ENCODE results near the gene CT83. TPM values are rescaled to one million over a fixed set of nuclear protein-coding genes. Genes with fewer than 3 reads are reported as not detected.

The CT83 gene
- total and polyA plus RNA-seq, 2 of the 4 experiments (the other 2 are of a cell fraction): not detected

GRCh38 chrX:116413273-116413672, 49.5 kb downstream of the CT83 start:
- WGBS, 2 experiments (ENCODE audit: extremely low coverage in 2 of 2, insufficient read length in 1 of 2): no CpG with 5 or more reads among the region's 1 CpG
- Histone ChIP-seq H2BK120ac (ENCODE audit: low read depth, low read length) (no peak overlapping the region), H3K56ac (ENCODE audit: extremely low read depth, insufficient read depth, low read length) (no peak overlapping the region), H3K9me3 (ENCODE audit: control insufficient read depth, insufficient read depth, low read length) (0 out of 2 replicates have a peak, but pooled peaks cover 2% of the 10 kb centered on the region), H3K4me1 (ENCODE audit: control insufficient read depth, insufficient read depth, low read length) (no peaks in the 10 kb centered on the region), H2BK15ac (ENCODE audit: low read depth, low read length) (no peak overlapping the region), H4K8ac (ENCODE audit: low read depth in 2 of 2, low read length in 2 of 2) (no peak overlapping the region), H3K9ac (ENCODE audit: low read depth, low read length) (no peak overlapping the region), H3K79me1 (ENCODE audit: low read depth in 1 of 2, low read length in 2 of 2) (no peaks in the 10 kb centered on the region), H3K18ac (ENCODE audit: low read depth, low read length) (no peak overlapping the region), H4K91ac (ENCODE audit: insufficient read depth, low read depth, low read length) (no peak overlapping the region), H4K5ac (ENCODE audit: low read depth, low read length) (no peak overlapping the region), H2AK9ac (replicated peaks; ENCODE audit: low read depth, low read length, poor library complexity) (no peak overlapping the region), H2BK20ac (ENCODE audit: low read depth, low read length) (no peak overlapping the region), H3K4me3 (ENCODE audit: insufficient read depth, low read depth, low read length) (no peak overlapping the region), H3K36me3 (ENCODE audit: control insufficient read depth, insufficient read depth, low read length) (no peaks in the 10 kb centered on the region), H4K20me1 (ENCODE audit: insufficient read depth, low read length) (no peaks in the 10 kb centered on the region), H2AFZ (replicated peaks; ENCODE audit: low read length, poor library complexity) (no peak overlapping the region), H3K27ac (ENCODE audit: insufficient read depth, low read length) (no peak overlapping the region), H2BK5ac (ENCODE audit: low read depth, low read length, poor library complexity, severe bottlenecking) (no peak overlapping the region), H3K9me1 (ENCODE audit: insufficient read depth, low read length) (no peaks in the 10 kb centered on the region), H3K4me2 (ENCODE audit: low read depth, low read length) (no peak overlapping the region), H3K27me3 (ENCODE audit: control insufficient read depth, insufficient read depth, low read length) (no peaks in the 10 kb centered on the region), H3K23ac (ENCODE audit: low read depth, low read length) (no peak overlapping the region), H3K14ac (replicated peaks; ENCODE audit: low read depth, low read length) (no peak overlapping the region), H2AK5ac (ENCODE audit: low read depth, low read length) (no peak overlapping the region), H3K4ac (ENCODE audit: low read depth, low read length) (no peak overlapping the region)
- intact Hi-C loops (cut with micrococcal nuclease) (no loop called here), dilution Hi-C loops (cut with HindIII; ENCODE audit: low sequenced_read_pairs, unreplicated experiment) (no loop called here), in situ Hi-C loops (cut with MboI; ENCODE audit: low sequenced_read_pairs) (no loop called here)
- CTCF ChIA-PET: interaction anchor here (0.7 kb wide), 1 partner anchor 22 kb away, joined by 3 read pairs; no protein-coding TSS in a partner anchor
- DNase-seq (no peak), ATAC-seq (ENCODE audit: low read depth) (no peak)
- POLR2A ChIA-PET (ENCODE audit: unreplicated experiment): no interaction called here
- TF ChIP-seq RAD21 (IDR thresholded peaks at IDR 0.05; ENCODE audit: low read length) (no peak), RFX5 (IDR thresholded peaks at IDR 0.05; ENCODE audit: low read depth, low read length) (no peak), SMC3 (IDR thresholded peaks at IDR 0.05; ENCODE audit: low read depth, low read length) (no peak), RCOR1 (IDR thresholded peaks at IDR 0.05; ENCODE audit: insufficient replicate concordance, low read length) (no peak), BHLHE40 (IDR thresholded peaks at IDR 0.05; ENCODE audit: low read depth, low read length) (no peak), CHD1 (IDR thresholded peaks at IDR 0.05; ENCODE audit: low read depth, low read length) (no peak), CEBPB (IDR thresholded peaks at IDR 0.05; ENCODE audit: low read depth, low read length) (no peak), MXI1 (IDR thresholded peaks at IDR 0.05; ENCODE audit: borderline replicate concordance, low read depth, low read length) (no peak), MAFK (IDR thresholded peaks at IDR 0.05; ENCODE audit: low read depth, low read length) (no peak), NFE2L2 (IDR thresholded peaks at IDR 0.05; ENCODE audit: low read depth, low read length) (no peak), USF2 (IDR thresholded peaks at IDR 0.05; ENCODE audit: low read depth, low read length) (no peak), FOS (IDR thresholded peaks at IDR 0.05; ENCODE audit: low read depth, low read length) (no peak), POLR2A (IDR thresholded peaks at IDR 0.05; ENCODE audit: low read depth, low read length) (no peak), MAZ (IDR thresholded peaks at IDR 0.05; ENCODE audit: borderline replicate concordance, low read depth, low read length) (no peak)
- TF ChIP-seq, protein P1, sequence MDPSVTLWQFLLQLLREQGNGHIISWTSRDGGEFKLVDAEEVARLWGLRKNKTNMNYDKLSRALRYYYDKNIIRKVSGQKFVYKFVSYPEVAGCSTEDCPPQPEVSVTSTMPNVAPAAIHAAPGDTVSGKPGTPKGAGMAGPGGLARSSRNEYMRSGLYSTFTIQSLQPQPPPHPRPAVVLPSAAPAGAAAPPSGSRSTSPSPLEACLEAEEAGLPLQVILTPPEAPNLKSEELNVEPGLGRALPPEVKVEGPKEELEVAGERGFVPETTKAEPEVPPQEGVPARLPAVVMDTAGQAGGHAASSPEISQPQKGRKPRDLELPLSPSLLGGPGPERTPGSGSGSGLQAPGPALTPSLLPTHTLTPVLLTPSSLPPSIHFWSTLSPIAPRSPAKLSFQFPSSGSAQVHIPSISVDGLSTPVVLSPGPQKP (IDR thresholded peaks at IDR 0.05; ENCODE audit: borderline replicate concordance, low read depth, low read length): no peak
- TF ChIP-seq, protein P2, sequence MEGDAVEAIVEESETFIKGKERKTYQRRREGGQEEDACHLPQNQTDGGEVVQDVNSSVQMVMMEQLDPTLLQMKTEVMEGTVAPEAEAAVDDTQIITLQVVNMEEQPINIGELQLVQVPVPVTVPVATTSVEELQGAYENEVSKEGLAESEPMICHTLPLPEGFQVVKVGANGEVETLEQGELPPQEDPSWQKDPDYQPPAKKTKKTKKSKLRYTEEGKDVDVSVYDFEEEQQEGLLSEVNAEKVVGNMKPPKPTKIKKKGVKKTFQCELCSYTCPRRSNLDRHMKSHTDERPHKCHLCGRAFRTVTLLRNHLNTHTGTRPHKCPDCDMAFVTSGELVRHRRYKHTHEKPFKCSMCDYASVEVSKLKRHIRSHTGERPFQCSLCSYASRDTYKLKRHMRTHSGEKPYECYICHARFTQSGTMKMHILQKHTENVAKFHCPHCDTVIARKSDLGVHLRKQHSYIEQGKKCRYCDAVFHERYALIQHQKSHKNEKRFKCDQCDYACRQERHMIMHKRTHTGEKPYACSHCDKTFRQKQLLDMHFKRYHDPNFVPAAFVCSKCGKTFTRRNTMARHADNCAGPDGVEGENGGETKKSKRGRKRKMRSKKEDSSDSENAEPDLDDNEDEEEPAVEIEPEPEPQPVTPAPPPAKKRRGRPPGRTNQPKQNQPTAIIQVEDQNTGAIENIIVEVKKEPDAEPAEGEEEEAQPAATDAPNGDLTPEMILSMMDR (conservative IDR thresholded peaks at IDR 0.05; ENCODE audit: low read depth, low read length): no peak
- no TSS peak for BruUV-seq (replicated peaks)
